HG03066 (cell line): ENCODE measurements around the gene NBPF20.
"Not testable (repeated sequence)": the region's sequence is repeated elsewhere in the genome, so short reads cannot be mapped to it uniquely, and the experiment has no call there.

Experiments
- ATAC-seq: cut with Tn5 transposase; IDR thresholded peaks from one replicate; pipeline ENCODE4 v1.9.1; 2021; ENCODE audit warnings: low read depth; ENCODE audit not compliant: unreplicated experiment

Gene NBPF20

GRCh38 chr1:145431363-145432256, 6.2 kb upstream of the NBPF20 start:
- ATAC-seq, result not testable (repeated sequence)

DNA sequence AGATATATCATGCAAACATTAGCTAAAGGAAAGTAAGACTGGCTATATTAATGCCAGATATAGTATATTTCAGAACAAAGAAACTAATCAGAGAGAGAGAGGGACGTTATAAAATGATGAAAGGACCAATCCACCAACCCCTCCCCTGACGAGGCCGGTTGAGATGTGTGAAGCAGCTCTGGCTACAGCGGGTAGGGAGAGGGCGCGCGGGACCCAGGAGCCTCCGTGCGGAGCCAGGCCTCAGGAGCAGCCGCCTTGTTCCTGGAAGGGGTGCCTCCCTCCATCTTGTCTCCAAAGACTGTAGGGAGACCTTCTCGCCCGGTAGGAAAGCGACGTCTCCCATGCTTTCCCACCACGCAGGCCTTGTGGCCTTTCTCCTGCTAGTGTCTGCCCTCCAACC, 5.4 kb upstream of the NBPF20 start:
- ATAC-seq, result not testable (repeated sequence)

DNA sequence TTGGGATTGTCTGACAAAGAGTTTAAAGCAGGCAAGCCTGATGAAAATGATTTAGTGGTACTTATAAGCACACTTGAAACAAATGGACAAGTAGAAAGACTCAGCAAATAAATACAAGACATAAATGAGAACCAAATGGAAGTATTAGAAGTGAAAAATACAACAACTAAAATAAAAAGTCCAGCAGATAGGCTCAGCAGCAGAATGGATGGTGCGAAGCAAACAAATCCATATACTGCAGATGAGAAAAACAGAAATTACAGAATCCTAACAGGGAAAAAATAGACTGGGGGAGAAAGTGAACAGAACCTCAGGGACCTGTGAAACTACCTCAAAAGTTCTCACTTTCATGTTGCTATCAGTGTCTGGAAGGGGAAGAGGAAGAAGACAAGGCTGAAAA, 3.9 kb upstream of the NBPF20 start:
- ATAC-seq, result not testable (repeated sequence)

- peak; percentile 46 for ATAC-seq
Measured at GRCh38 chr1:145424612-145425435, 579 bp downstream of the NBPF20 start.

GRCh38 chr1:145415149-145415548, 10.3 kb downstream of the NBPF20 start:
- ATAC-seq, result not testable (repeated sequence)

GRCh38 chr1:145407266-145407665, 18.1 kb downstream of the NBPF20 start:
- ATAC-seq, result not testable (repeated sequence)

DNA sequence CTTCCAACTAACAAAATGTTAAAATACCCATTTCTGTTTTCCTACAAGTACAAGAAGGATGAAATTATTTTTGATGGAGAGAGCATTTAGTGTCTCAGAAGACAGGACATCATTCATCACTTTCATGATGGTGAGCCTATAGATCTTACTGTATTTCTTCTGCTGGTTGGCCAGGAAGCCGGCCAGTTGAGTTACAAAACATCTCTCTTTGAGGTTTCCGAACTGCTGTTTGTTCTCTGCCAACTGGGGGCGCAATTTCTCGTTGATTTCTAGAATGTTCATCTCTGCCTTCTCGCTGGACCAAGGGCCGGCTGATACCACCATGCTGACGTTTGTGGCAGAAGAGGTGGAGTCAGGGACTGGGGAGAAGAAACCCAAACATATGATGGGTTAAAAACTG, 20.5 kb downstream of the NBPF20 start:
- not testable (repeated sequence) for ATAC-seq

- ATAC-seq, result not testable (repeated sequence)
Measured at GRCh38 chr1:145400701-145401100, 24.7 kb downstream of the NBPF20 start.
